ENCODE data around the gene KRT8.
A peak's percentile ranks its signal among the peaks of the same experiment; 100 is the strongest.
"Not testable (repeated sequence)": the region's sequence is repeated elsewhere in the genome, so short reads cannot be mapped to it uniquely, and the experiment has no call there.

Gene KRT8

DNA sequence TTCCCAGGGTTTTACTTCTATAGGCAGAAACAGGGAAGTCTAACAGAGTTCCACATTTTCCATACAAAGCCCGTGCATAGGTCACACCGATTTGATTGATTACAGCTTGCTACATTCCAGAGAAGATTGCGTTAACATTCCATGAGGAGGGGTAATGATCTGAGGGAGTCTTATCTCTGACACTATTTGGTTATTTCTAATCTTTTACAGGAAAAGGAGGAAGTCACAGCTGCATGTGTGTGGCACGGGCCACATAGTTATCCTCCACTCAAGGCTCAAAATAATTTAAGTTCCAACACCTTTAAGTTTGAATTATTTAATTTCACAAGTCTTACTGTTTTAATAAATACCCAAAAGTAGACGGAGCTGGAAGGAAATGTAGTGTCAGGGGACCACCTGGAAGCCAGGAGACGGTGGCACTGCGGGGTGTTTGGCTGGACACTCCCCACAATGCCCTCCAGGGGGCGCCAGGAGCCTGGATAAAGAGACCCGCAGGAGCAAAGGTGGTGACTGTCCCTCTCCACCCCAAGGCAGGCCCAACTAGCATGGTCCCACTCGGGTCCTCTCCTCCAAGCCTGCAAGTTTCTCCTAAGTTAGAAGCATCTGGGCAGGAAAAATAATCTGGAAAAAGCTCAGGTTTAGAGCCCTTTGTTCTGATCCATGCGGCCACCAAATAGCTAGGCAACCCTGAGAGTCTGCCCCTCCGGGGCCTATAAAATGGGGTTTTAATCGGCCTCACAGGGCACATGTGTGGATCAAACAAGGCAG, 20.2 kb downstream of the KRT8 start:
- DNase-seq (ENCODE audit: low read depth): peak; percentile 55
- TF ChIP-seq, protein P1, sequence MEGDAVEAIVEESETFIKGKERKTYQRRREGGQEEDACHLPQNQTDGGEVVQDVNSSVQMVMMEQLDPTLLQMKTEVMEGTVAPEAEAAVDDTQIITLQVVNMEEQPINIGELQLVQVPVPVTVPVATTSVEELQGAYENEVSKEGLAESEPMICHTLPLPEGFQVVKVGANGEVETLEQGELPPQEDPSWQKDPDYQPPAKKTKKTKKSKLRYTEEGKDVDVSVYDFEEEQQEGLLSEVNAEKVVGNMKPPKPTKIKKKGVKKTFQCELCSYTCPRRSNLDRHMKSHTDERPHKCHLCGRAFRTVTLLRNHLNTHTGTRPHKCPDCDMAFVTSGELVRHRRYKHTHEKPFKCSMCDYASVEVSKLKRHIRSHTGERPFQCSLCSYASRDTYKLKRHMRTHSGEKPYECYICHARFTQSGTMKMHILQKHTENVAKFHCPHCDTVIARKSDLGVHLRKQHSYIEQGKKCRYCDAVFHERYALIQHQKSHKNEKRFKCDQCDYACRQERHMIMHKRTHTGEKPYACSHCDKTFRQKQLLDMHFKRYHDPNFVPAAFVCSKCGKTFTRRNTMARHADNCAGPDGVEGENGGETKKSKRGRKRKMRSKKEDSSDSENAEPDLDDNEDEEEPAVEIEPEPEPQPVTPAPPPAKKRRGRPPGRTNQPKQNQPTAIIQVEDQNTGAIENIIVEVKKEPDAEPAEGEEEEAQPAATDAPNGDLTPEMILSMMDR (IDR thresholded peaks at IDR 0.05; ENCODE audit: insufficient read depth, low read depth, low read length, missing control alignments): peak; percentile 88
- H3K4me3 ChIP-seq (ENCODE audit: low read length): no peak overlapping the region

DNA sequence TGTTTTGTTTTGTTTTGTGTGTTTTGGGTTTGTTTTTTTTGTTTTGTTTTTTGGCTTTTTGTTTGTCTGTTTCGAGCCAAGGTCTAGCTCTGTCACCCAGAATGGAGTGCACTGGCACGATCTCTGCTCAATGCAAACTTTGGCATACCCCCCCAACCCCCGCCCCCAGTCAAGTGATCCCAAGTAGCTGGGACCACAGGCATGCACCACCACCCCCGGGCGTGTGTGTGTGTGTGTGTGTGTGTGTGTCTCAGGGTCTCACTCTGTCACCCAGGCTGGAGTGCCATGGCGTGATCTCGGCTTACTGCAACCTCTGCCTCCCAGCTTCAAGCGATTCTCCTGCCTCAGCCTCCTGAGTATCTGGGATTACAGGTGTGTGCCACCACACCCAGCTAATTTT, 24.4 kb downstream of the KRT8 start:
- not testable (repeated sequence) for DNase-seq (ENCODE audit: low read depth); H3K4me3 ChIP-seq (ENCODE audit: low read length)

DNA sequence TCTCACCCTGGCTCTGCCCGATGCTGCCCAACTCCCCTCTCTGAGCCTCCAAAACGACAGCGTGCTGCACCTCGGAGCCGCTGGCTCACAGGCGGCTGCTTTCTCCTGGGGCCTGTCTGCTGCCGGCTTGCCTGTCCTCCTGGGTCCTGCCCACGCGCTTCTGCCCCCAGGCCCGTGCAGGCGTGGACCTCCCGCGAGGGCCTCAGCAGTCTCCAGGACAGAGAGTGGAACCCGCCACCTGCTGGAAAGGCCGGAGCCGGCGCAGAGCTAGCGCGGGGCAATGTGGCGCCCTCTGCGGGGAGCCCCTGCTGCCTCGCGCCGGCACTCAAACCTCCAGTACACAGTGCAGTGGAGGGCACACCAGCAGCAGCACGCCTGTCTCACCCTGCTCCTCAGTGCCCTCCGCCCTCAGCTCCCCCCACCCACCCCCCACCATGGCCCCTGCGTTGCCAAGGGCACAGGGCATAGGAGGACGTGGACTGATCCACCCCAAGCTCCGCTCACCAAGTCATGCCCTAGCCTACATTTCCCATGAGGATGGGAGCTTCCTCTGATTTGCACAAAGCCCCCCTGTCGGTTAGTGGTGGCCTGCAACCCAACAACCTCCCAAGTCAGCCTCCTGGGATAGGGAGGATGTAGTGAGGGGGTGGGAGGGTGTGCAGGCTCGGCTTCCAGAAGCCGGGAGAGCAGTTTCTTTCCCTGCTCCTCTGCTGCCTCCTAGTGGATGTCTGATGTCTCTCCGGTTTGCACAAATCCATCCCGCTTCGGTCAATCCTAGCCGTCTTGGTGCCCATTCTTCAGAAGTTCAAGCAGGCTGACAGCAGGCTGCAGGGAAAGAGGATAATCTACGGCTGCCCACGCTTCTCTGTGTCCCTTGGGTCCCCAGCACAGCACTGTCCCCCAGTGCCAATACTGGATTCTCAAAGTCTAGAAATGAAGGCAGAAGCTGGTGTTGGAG, 25.2 kb downstream of the KRT8 start:
- no peak overlapping the region for H3K4me3 ChIP-seq (ENCODE audit: low read length)
- TF ChIP-seq, protein P1 (IDR thresholded peaks at IDR 0.05; ENCODE audit: insufficient read depth, low read depth, low read length, missing control alignments): peak; percentile 96

DNA sequence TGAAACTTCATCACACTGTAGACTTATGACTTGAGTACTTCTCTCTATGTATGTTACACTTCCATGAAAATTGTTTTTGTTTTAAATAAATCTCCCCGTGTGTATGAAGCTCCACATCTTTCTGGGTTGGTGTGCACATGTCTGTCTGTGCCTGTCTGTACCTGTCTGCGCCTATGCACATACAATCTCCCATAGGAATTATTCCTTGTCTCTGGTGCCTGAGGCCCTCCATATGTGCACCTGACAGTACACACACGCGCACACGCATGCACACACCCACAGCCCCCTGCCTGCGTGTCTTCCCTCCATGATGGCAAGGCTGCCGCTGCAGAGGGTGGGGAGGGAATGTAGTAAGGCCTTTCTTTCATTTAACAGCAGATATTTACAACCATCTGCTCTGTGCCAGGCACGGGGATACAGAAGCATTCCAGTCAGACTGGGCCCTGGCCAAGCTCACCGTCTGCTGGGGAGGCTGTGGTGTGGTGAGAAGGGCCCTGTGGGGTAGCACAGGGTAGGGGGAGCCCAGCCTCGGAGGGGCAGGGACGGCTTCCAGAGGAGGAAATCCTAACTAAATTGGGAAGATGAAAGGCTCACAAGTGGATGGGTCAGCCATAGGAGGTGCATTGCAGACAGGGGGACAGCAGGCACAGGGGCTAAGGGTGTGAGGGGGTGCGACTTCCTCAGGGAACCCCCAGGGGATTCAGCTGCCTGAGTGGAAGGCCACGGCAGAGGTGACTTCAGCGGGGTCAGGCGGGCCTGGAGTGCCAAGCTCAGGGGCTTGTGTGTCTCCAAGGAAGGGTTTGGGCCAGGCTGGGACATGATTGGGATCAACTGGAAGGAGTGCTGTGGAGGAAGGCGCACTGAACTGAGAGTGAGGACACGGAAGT, 26.1 kb downstream of the KRT8 start:
- H3K4me3 ChIP-seq (ENCODE audit: low read length): no peak overlapping the region
- peak; percentile 77 for DNase-seq (ENCODE audit: low read depth)
- TF ChIP-seq, protein P1 (IDR thresholded peaks at IDR 0.05; ENCODE audit: insufficient read depth, low read depth, low read length, missing control alignments): no peak

More for the DNA sequence above, 25.2 kb downstream of the KRT8 start:
- peak; percentile 93 for DNase-seq (ENCODE audit: low read depth)

DNA sequence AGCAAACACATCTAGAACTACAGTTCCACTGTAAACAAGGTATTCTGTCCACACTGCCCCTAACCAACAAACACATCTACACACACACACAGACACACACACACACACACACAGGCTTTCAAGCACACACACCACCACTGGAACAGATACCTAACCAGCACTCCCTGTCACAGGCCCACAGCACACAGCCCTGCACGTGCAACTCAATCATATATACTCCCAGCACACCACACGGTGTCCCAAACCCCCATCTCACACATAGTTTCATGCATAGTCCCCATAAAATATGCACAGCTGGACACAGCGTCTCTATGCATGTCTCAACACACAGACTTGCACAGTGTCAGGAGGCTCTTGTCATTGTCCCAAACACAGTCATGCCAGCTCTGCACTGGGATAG, 27.6 kb downstream of the KRT8 start:
- TF ChIP-seq, protein P1 (IDR thresholded peaks at IDR 0.05; ENCODE audit: insufficient read depth, low read depth, low read length, missing control alignments): no peak

DNA sequence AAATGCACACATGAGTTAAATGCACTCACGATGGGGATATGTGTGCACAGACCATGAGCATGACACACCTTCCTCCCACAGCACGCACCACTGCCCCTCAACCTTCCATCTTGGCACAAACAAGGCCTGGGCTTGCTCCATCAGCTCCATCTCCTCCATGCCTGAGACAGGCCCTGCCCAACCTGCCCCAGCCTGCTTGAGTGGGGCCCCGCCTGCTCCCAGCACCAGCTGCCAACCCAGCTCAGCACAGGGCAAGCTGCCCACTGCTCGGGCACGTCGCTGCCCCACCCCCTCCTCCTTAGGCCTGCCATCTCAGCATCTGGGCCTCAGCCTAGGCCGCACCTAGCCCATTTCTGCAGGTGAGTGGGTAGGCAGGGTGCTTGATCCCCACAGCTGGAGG, 28.5 kb downstream of the KRT8 start:
- peak; percentile 98 for DNase-seq (ENCODE audit: low read depth)
- peak overlapping the region; percentile 32 for H3K4me3 ChIP-seq (ENCODE audit: low read length)
- TF ChIP-seq, protein P1 (IDR thresholded peaks at IDR 0.05; ENCODE audit: insufficient read depth, low read depth, low read length, missing control alignments): no peak

More for the DNA sequence above, 27.6 kb downstream of the KRT8 start:
- DNase-seq (ENCODE audit: low read depth): no peak
- H3K4me3 ChIP-seq (ENCODE audit: low read length): no peak overlapping the region
